MM.1S (cell line): ENCODE data around the gene NR2E1.

Source experiments
- EZH2 ChIP-seq: fragments of 300-600 bp; sonication (generic); optimal IDR thresholded peaks from 2 replicates; pipeline ENCODE3; 2017; ENCODE audit warnings: low read depth, mild to moderate bottlenecking, antibody characterized with exemption, low read length, mixed read lengths
- EZH2phosphoT487 ChIP-seq: fragments of 300-600 bp; sonication (generic); IDR thresholded peaks from 2 replicates; pipeline ENCODE4 v1.6.1; 2018; ENCODE audit warnings: antibody characterized with exemption, low read length
- TF ChIP-seq, protein P1 (sequence below): fragments of 300-600 bp; sonication (generic); IDR thresholded peaks from 2 replicates; pipeline ENCODE4 v1.5.1; 2016; ENCODE audit warnings: antibody characterized with exemption, low read length, mixed read lengths

DNA sequence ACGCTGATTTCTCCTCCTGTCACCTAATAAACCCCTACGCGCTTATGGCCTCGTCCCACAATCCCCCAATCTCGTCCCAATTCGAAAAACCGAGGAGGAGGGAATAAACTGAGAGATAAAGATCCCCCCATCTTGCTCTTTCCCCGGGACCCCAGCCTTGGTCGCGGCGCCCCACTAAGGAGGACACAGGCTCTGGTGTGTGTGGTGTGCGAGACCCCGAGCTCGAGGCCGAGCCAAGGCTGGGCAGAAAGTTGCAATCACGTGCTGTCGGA lies 1.3 kb upstream of the NR2E1 start:
- TF ChIP-seq, protein P1, sequence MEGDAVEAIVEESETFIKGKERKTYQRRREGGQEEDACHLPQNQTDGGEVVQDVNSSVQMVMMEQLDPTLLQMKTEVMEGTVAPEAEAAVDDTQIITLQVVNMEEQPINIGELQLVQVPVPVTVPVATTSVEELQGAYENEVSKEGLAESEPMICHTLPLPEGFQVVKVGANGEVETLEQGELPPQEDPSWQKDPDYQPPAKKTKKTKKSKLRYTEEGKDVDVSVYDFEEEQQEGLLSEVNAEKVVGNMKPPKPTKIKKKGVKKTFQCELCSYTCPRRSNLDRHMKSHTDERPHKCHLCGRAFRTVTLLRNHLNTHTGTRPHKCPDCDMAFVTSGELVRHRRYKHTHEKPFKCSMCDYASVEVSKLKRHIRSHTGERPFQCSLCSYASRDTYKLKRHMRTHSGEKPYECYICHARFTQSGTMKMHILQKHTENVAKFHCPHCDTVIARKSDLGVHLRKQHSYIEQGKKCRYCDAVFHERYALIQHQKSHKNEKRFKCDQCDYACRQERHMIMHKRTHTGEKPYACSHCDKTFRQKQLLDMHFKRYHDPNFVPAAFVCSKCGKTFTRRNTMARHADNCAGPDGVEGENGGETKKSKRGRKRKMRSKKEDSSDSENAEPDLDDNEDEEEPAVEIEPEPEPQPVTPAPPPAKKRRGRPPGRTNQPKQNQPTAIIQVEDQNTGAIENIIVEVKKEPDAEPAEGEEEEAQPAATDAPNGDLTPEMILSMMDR = no peak
- TF ChIP-seq EZH2 (no peak), EZH2phosphoT487 (no peak)
